Neuronal stem cell (in vitro differentiated cells): ENCODE results near the gene PKP3.

Source experiments
- DNase-seq: peaks from one replicate; pipeline ENCODE4 v3.0.0-alpha.2; 2013; ENCODE audit warnings: low spot score
- H2AFZ ChIP-seq: one replicate; pipeline ENCODE4 v1.6.1; 2013; ENCODE audit warnings: mild to moderate bottlenecking, low read length, inconsistent platforms
- H2AK5ac ChIP-seq: 2 replicates; pipeline ENCODE4 v1.6.1; 2013; ENCODE audit warnings: low read depth, mild to moderate bottlenecking, inconsistent platforms, low read length, moderate library complexity, mixed read lengths
- H2BK120ac ChIP-seq: 2 replicates; pipeline ENCODE4 v1.6.1; 2013; ENCODE audit warnings: low read depth, mild to moderate bottlenecking, inconsistent platforms, low read length, moderate library complexity, mixed read lengths
- H2BK12ac ChIP-seq: one replicate; pipeline ENCODE4 v1.6.1; 2013; ENCODE audit warnings: low read length, inconsistent platforms
- H2BK15ac ChIP-seq: 2 replicates; pipeline ENCODE4 v1.6.1; 2013; ENCODE audit warnings: mild to moderate bottlenecking, low read length, inconsistent platforms, mixed read lengths
- H2BK5ac ChIP-seq: one replicate; pipeline ENCODE4 v1.6.1; 2013; ENCODE audit warnings: inconsistent platforms, mild to moderate bottlenecking, low read length, moderate library complexity
- H3K14ac ChIP-seq: one replicate; pipeline ENCODE4 v1.6.1; 2013; ENCODE audit warnings: low read length, inconsistent platforms
- H3K18ac ChIP-seq: 2 replicates; pipeline ENCODE4 v1.6.1; 2013; ENCODE audit warnings: low read length, inconsistent platforms
- H3K23ac ChIP-seq: 2 replicates; pipeline ENCODE4 v1.6.1; 2013; ENCODE audit warnings: low read depth, mild to moderate bottlenecking, mixed read lengths, low read length, inconsistent platforms; ENCODE audit not compliant: poor library complexity
- H3K27ac ChIP-seq: replicated peaks from 3 replicates; pipeline ENCODE4 v1.5.1; 2013; ENCODE audit warnings: low read length, inconsistent platforms
- H3K27me3 ChIP-seq, 3 experiments: 2 replicates each; pipeline ENCODE4 v1.6.1; 2013; ENCODE audit warnings: low read length in 3 of 3, mild to moderate bottlenecking in 2 of 3, inconsistent platforms in 1 of 3, low read depth in 1 of 3, mixed read lengths in 1 of 3, moderate library complexity in 1 of 3; ENCODE audit not compliant: control insufficient read depth in 3 of 3, insufficient read depth in 3 of 3
- H3K36me3 ChIP-seq, 2 donors: replicated peaks in 1 of 2; 2 replicates each; pipeline ENCODE4 v1.6.1; 2013; ENCODE audit warnings: low read length in 2 of 2; ENCODE audit not compliant: control insufficient read depth in 2 of 2, insufficient read depth in 2 of 2
- H3K4ac ChIP-seq: 2 replicates; pipeline ENCODE4 v1.6.1; 2013; ENCODE audit warnings: inconsistent platforms, mild to moderate bottlenecking, low read length, moderate library complexity
- H3K4me1 ChIP-seq, 2 donors: 1 replicate in 1 of 2; 2 replicates in 1 of 2; pipeline ENCODE4 v1.6.1; 2013; ENCODE audit warnings: low read length in 2 of 2, low read depth in 1 of 2; ENCODE audit not compliant: control insufficient read depth in 2 of 2, insufficient read depth in 1 of 2
- H3K4me2 ChIP-seq: one replicate; pipeline ENCODE4 v1.6.1; 2013; ENCODE audit warnings: mild to moderate bottlenecking, low read length, inconsistent platforms; ENCODE audit not compliant: insufficient read depth, poor library complexity, severe bottlenecking
- H3K4me3 ChIP-seq, 2 donors: 2 replicates each; pipeline ENCODE4 v1.5.1; 2013; ENCODE audit warnings: low read length in 2 of 2, mild to moderate bottlenecking in 2 of 2, inconsistent platforms in 1 of 2, moderate library complexity in 1 of 2
- H3K79me1 ChIP-seq: one replicate; pipeline ENCODE4 v1.6.1; 2013; ENCODE audit warnings: low read depth, mild to moderate bottlenecking, inconsistent platforms, low read length, moderate library complexity
- H3K9ac ChIP-seq: one replicate; pipeline ENCODE4 v1.6.1; 2013; ENCODE audit warnings: mild to moderate bottlenecking, low read depth, low read length, inconsistent platforms; ENCODE audit not compliant: poor library complexity
- H3K9me3 ChIP-seq, 2 donors: replicated peaks in 1 of 2; 2 replicates each; pipeline versions ENCODE3 to v1.6.1; 2013; ENCODE audit warnings: low read length in 2 of 2, mild to moderate bottlenecking in 2 of 2, inconsistent platforms in 1 of 2, low read depth in 1 of 2, mixed read lengths in 1 of 2, moderate library complexity in 1 of 2; ENCODE audit not compliant: control insufficient read depth in 2 of 2, insufficient read depth in 1 of 2
- H4K8ac ChIP-seq: one replicate; pipeline ENCODE4 v1.6.1; 2013; ENCODE audit warnings: low read depth, mild to moderate bottlenecking, inconsistent platforms, low read length, moderate library complexity
- H4K91ac ChIP-seq: one replicate; pipeline ENCODE4 v1.6.1; 2013; ENCODE audit warnings: low read length, low read depth, mild to moderate bottlenecking, inconsistent platforms; ENCODE audit not compliant: poor library complexity
- WGBS, 2 donors: extraction: QIAGEN DNeasy Blood & Tissue Kit; methylation state at CpG; one replicate each; pipeline ENCODE4 v1.1.7; 2013; ENCODE audit warnings: missing lambda C conversion rate in 2 of 2, mixed read lengths in 1 of 2; ENCODE audit not compliant: insufficient read length in 2 of 2, insufficient replicate concordance in 1 of 2; ENCODE audit errors: extremely low coverage in 2 of 2; 5-methylcytosine and 5-hydroxymethylcytosine counted together

Gene PKP3

DNA sequence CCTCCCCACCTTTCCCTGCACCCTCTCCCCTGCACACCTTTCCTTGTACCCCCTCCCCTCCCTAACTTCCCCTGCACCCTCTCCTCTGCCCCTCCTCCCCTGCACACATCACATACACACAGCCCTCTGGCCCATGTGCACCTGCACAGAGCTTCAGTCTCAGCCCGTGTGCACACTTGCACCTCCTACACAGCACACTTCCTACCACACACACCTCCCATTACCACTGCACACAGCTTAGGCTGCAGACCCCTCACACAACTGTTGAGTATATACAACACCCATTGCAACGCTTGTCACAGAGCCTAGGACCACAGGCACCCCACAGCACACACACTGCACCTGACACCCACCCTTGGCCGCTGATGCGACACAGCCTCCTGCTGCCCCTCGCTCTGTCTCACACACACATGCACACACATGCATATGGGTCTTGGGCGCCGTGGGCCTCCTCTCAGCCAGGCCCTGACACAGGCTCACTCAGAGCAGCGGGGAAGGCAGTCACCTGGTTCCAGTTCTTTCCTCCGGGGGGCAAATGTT, 20.4 kb downstream of the PKP3 start:
- peak overlapping the region; percentile 1 for H2BK15ac ChIP-seq
- WGBS, 2 donors, result no CpG with 5 or more reads among the region's 9 CpGs
- H3K4me3 ChIP-seq, result no peak overlapping the region
- DNase-seq, result no peak
- H3K79me1 ChIP-seq, result no peaks in the 10 kb centered on the region
- peaks cover 15 to 58% (median 44%) of the 10 kb centered on the region in 3 experiments for H3K27me3 ChIP-seq
- no peak overlapping the region for H3K4me2 ChIP-seq
- peak overlapping the region; percentile 6 for H3K18ac ChIP-seq
- peaks cover 0 to 4% of the 10 kb centered on the region in 2 donors for H3K9me3 ChIP-seq
- H2BK12ac ChIP-seq, result no peak overlapping the region
- H2AK5ac ChIP-seq, result peak overlapping the region; percentile 6
- H2AFZ ChIP-seq, result peak overlapping the region; percentile 24
- H3K27ac ChIP-seq, result no peak overlapping the region
- H2BK5ac ChIP-seq, result no peak overlapping the region
- peaks cover 0 to 7% of the 10 kb centered on the region in 2 donors for H3K4me1 ChIP-seq
- peak overlapping the region; percentile 46 for H3K9ac ChIP-seq
- no peaks in the 10 kb centered on the region for H3K36me3 ChIP-seq
- no peak overlapping the region for H3K4ac ChIP-seq
- no peak overlapping the region for H4K91ac ChIP-seq
- no peak overlapping the region for H3K14ac ChIP-seq
- no peak overlapping the region for H2BK120ac ChIP-seq
- H3K23ac ChIP-seq, result peak overlapping the region; percentile 21
- no peak overlapping the region for H4K8ac ChIP-seq

DNA sequence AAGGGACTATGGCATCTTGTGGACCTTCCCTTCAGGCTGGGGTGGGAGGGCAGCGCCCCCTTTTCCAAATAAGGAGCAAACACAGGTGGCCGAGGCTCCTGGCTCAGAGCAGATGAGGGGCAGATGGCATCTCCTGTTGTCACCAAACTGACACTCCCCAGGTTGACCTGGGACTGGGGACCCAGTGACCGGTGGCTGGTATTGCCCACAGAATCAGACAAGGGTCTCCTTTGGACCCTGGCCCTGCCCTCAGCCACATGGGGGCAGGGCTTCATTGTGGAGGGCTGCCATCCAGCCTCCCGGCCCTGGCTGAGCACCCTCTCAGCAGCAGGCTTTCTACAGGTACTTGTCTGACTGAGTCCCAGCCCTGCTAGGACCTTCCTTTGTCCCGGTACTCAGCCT, 21.6 kb downstream of the PKP3 start:
- H3K4me1 ChIP-seq, result peaks cover 0 to 7% of the 10 kb centered on the region in 2 donors
- H2BK12ac ChIP-seq, result no peak overlapping the region
- H3K9me3 ChIP-seq, result peaks cover 0 to 4% of the 10 kb centered on the region in 2 donors
- no peaks in the 10 kb centered on the region for H3K36me3 ChIP-seq
- no peak overlapping the region for H2BK15ac ChIP-seq
- no peak overlapping the region for H4K8ac ChIP-seq
- no peaks in the 10 kb centered on the region for H3K79me1 ChIP-seq
- WGBS, 2 donors, result no CpG with 5 or more reads among the region's 5 CpGs
- H3K27me3 ChIP-seq, result peaks cover 15 to 61% (median 44%) of the 10 kb centered on the region in 3 experiments
- H3K23ac ChIP-seq, result no peak overlapping the region
- H3K9ac ChIP-seq, result no peak overlapping the region
- H2AFZ ChIP-seq, result no peak overlapping the region
- no peak overlapping the region for H3K4me3 ChIP-seq
- DNase-seq, result no peak
- no peak overlapping the region for H3K4me2 ChIP-seq
- H3K27ac ChIP-seq, result no peak overlapping the region
- no peak overlapping the region for H3K18ac ChIP-seq
- H3K14ac ChIP-seq, result no peak overlapping the region
- no peak overlapping the region for H4K91ac ChIP-seq
- no peak overlapping the region for H2BK5ac ChIP-seq
- no peak overlapping the region for H3K4ac ChIP-seq
- H2AK5ac ChIP-seq, result no peak overlapping the region
- H2BK120ac ChIP-seq, result no peak overlapping the region

DNA sequence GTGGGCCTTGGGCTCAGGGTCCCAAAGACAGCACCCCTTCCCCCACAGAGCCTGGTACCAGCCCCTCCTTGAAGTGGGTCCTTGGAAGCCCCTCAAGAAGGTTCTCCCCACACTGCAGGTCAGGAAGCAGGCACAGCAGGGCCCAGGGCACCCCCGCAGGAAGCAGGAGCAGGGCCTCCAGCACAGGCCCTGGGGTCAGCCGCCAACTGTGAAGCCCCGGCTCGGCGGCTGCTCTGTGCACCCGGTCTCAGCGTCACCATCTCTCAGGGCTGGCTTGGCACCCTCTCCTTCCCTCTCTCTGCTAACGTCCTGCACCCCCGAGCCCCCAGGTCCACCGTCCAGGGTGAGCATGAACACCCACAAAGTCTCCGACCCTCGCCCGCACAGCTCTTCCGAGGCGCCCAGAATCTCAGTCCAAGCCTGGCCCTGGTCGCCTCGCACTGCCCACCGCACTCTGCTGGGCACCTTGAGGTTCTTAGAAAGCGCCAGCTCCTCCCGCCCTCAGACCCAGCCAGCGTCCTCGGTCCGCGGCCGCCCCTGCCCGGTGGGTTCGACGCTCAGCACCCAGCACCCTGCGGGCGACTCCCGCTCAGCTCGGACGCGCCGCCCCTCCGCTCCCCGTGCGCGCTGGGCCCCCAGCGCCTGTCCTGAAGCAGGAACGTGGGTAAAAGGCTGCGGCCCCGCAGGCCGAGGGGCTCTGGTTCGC, 22.2 kb downstream of the PKP3 start:
- DNase-seq, result no peak
- H2AFZ ChIP-seq, result peak overlapping the region; percentile 91
- no peaks in the 10 kb centered on the region for H3K36me3 ChIP-seq
- H3K79me1 ChIP-seq, result no peaks in the 10 kb centered on the region
- H2BK120ac ChIP-seq, result no peak overlapping the region
- H3K27me3 ChIP-seq, result peaks cover 15 to 61% (median 44%) of the 10 kb centered on the region in 3 experiments
- H2BK15ac ChIP-seq, result peak overlapping the region; percentile 99
- H3K9ac ChIP-seq, result peak overlapping the region; percentile 84
- peaks cover 0 to 4% of the 10 kb centered on the region in 2 donors for H3K9me3 ChIP-seq
- peak overlapping the region; percentile 93 for H3K4me2 ChIP-seq
- H4K8ac ChIP-seq, result peak overlapping the region; percentile 17
- H3K18ac ChIP-seq, result peak overlapping the region; percentile 92
- H2BK5ac ChIP-seq, result peak overlapping the region; percentile 87
- peak overlapping the region; percentile 56 for H3K14ac ChIP-seq
- no peak overlapping the region for H3K4ac ChIP-seq
- peak overlapping the region in 1 of 2 donors; percentile 77 for H3K4me3 ChIP-seq
- H2AK5ac ChIP-seq, result peak overlapping the region; percentile 46
- peaks cover 0 to 7% of the 10 kb centered on the region in 2 donors for H3K4me1 ChIP-seq
- no CpG with 5 or more reads among the region's 45 CpGs for WGBS, 2 donors
- peak overlapping the region; percentile 95 for H3K23ac ChIP-seq
- no peak overlapping the region for H4K91ac ChIP-seq
- peak overlapping the region; percentile 84 for H2BK12ac ChIP-seq
- no peak overlapping the region for H3K27ac ChIP-seq
